SK-N-SH (cell line): ENCODE data around the gene YPEL3. TPM values are rescaled to one million over a fixed set of nuclear protein-coding genes. Genes with fewer than 3 reads are reported as not detected.

Experiments used
- CTCF ChIA-PET: fragments of 300-600, 350-600 bp; formaldehyde crosslinking; extraction: SDS; loops from one replicate; lab custom pipeline; 2021; lab: Yijun Ruan, JAX
- POLR2A ChIA-PET: fragments of 350-600 bp; sonication (Branson Sonifier 250); formaldehyde crosslinking; extraction: SDS; loops from one replicate; lab custom pipeline; 2020; ENCODE audit warnings: antibody characterized with exemption, inconsistent platforms; lab: Yijun Ruan, JAX
- DNase-seq: peaks from one replicate; pipeline ENCODE4 v3.0.0; 2012
- H2AFZ ChIP-seq: fragments of 200-600 bp; sonication (generic); 2 replicates; pipeline ENCODE4 v1.8.1; 2016; ENCODE audit warnings: antibody characterized with exemption, mild to moderate bottlenecking, low read depth
- H3F3A ChIP-seq: fragments of 200-600 bp; sonication (generic); replicated peaks from 2 replicates; pipeline ENCODE3; 2016; ENCODE audit warnings: antibody characterized with exemption, mild to moderate bottlenecking; ENCODE audit not compliant: insufficient read depth
- H3K27ac ChIP-seq, 2 experiments: fragments of 200-500 bp in 1 of 2; fragments of 200-600 bp in 1 of 2; sonication (Bioruptor generic) in 1 of 2; sonication (generic), shearing (Covaris generic) in 1 of 2; 2 replicates each; pipeline versions ENCODE4 v1.5.1 to v1.6.1; 2014 to 2016; ENCODE audit warnings: low read depth in 2 of 2, inconsistent platforms in 1 of 2, low read length in 1 of 2, mild to moderate bottlenecking in 1 of 2, mixed read lengths in 1 of 2
- H3K27me3 ChIP-seq: fragments of 200-600 bp; sonication (generic), shearing (Covaris generic); 2 replicates; pipeline ENCODE4 v1.6.1; 2016; ENCODE audit warnings: mixed run types; ENCODE audit not compliant: insufficient read depth
- H3K36me3 ChIP-seq, 2 experiments: fragments of 200-500 bp in 1 of 2; fragments of 200-600 bp in 1 of 2; sonication (Bioruptor generic) in 1 of 2; sonication (generic) in 1 of 2; replicated peaks in 1 of 2; 2 replicates each; pipeline versions ENCODE3 to v1.5.1; 2014 to 2016; ENCODE audit warnings: low read length in 1 of 2, mild to moderate bottlenecking in 1 of 2; ENCODE audit not compliant: insufficient read depth in 2 of 2, control insufficient read depth in 1 of 2
- H3K4me1 ChIP-seq, 2 experiments: fragments of 200-500 bp in 1 of 2; fragments of 200-600 bp in 1 of 2; sonication (Bioruptor generic) in 1 of 2; sonication (generic), shearing (Covaris generic) in 1 of 2; 2 replicates each; pipeline versions ENCODE4 v1.5.1 to v1.6.1; 2014 to 2016; ENCODE audit warnings: low read depth in 1 of 2, low read length in 1 of 2, mixed run types in 1 of 2; ENCODE audit not compliant: insufficient read depth in 2 of 2, control insufficient read depth in 1 of 2
- H3K4me2 ChIP-seq: fragments of 200-600 bp; sonication (generic), shearing (Covaris generic); 2 replicates; pipeline ENCODE4 v1.6.1; 2017; ENCODE audit warnings: mixed run types
- H3K4me3 ChIP-seq, 2 experiments: fragments of 200-500 bp in 1 of 2; fragments of 200-600 bp in 1 of 2; sonication (Bioruptor generic) in 1 of 2; sonication (generic), shearing (Covaris generic) in 1 of 2; 2 replicates each; pipeline versions ENCODE4 v1.5.1 to v1.8.1; 2014 to 2016; ENCODE audit warnings: low read depth in 2 of 2, inconsistent platforms in 1 of 2, low read length in 1 of 2, mild to moderate bottlenecking in 1 of 2, mixed read lengths in 1 of 2, moderate library complexity in 1 of 2
- H3K79me2 ChIP-seq: fragments of 200-600 bp; sonication (generic); 2 replicates; pipeline ENCODE4 v1.8.1; 2017; ENCODE audit warnings: mild to moderate bottlenecking; ENCODE audit not compliant: insufficient read depth
- H3K9ac ChIP-seq: fragments of 200-600 bp; sonication (generic); 2 replicates; pipeline ENCODE4 v1.6.1; 2017; ENCODE audit warnings: mixed run types
- H3K9me2 ChIP-seq: fragments of 200-600 bp; sonication (generic); 2 replicates; pipeline ENCODE4 v1.6.1; 2017; ENCODE audit warnings: mixed run types
- H3K9me3 ChIP-seq: fragments of 200-600 bp; sonication (generic); 2 replicates; pipeline ENCODE4 v1.6.1; 2017; ENCODE audit warnings: mixed run types, mild to moderate bottlenecking, moderate library complexity
- H4K20me1 ChIP-seq: fragments of 200-600 bp; sonication (generic); 2 replicates; pipeline ENCODE4 v1.6.1; 2017; ENCODE audit warnings: mild to moderate bottlenecking, mixed run types; ENCODE audit not compliant: insufficient read depth
- ELF1 ChIP-seq: IDR thresholded peaks from 2 replicates; pipeline ENCODE4 v1.4.0; 2012
- FOXJ3 ChIP-seq: sonication (generic); formaldehyde crosslinking; IDR thresholded peaks from 2 replicates; pipeline ENCODE4 v1.5.1; 2020; ENCODE audit warnings: mild to moderate bottlenecking, missing genetic modification reagents
- GABPA ChIP-seq: IDR thresholded peaks from 2 replicates; pipeline ENCODE4 v1.4.0; 2012; ENCODE audit warnings: low read depth, mild to moderate bottlenecking
- MXI1 ChIP-seq: IDR thresholded peaks from 2 replicates; pipeline ENCODE4 v1.6.1; 2012; ENCODE audit warnings: mild to moderate bottlenecking, low read depth, low read length, improper control_type of control experiment
- NFIC ChIP-seq: IDR thresholded peaks from 2 replicates; pipeline ENCODE4 v1.4.0; 2012; ENCODE audit warnings: borderline replicate concordance
- PBX3 ChIP-seq: IDR thresholded peaks from 2 replicates; pipeline ENCODE4; 2012
- POLR2AphosphoS5 ChIP-seq: IDR thresholded peaks from 2 replicates; pipeline ENCODE4 v1.6.1; 2012; ENCODE audit warnings: low read depth, low read length
- REST ChIP-seq: IDR thresholded peaks from 2 replicates; pipeline ENCODE4 v1.6.1; 2012; ENCODE audit warnings: mild to moderate bottlenecking, low read depth, low read length, moderate library complexity
- RFX5 ChIP-seq: IDR thresholded peaks from 2 replicates; pipeline ENCODE4 v1.6.1; 2012; ENCODE audit warnings: mild to moderate bottlenecking, improper control_type of control experiment, low read length
- RXRA ChIP-seq: IDR thresholded peaks from 2 replicates; pipeline ENCODE4 v1.4.0; 2012; ENCODE audit warnings: low read depth, mild to moderate bottlenecking, borderline replicate concordance
- SIN3A ChIP-seq: IDR thresholded peaks from 2 replicates; pipeline ENCODE4 v1.6.1; 2012; ENCODE audit warnings: low read depth, mild to moderate bottlenecking, low read length, moderate library complexity, borderline replicate concordance
- SMC3 ChIP-seq: IDR thresholded peaks from 2 replicates; pipeline ENCODE4 v1.6.1; 2012; ENCODE audit warnings: low read depth, low read length, improper control_type of control experiment
- TAF1 ChIP-seq: IDR thresholded peaks from 2 replicates; pipeline ENCODE4 v1.6.1; 2012; ENCODE audit warnings: low read depth, mild to moderate bottlenecking, low read length, moderate library complexity, borderline replicate concordance
- TCF12 ChIP-seq: IDR thresholded peaks from 2 replicates; pipeline ENCODE4 v1.4.0; 2012
- TEAD4 ChIP-seq: IDR thresholded peaks from 2 replicates; pipeline ENCODE4 v1.4.0; 2012; ENCODE audit warnings: mild to moderate bottlenecking, borderline replicate concordance; ENCODE audit not compliant: insufficient read depth
- YY1 ChIP-seq: IDR thresholded peaks from 2 replicates; pipeline ENCODE4 v1.4.0; 2012; ENCODE audit warnings: low read depth, mild to moderate bottlenecking
- ZBTB33 ChIP-seq: IDR thresholded peaks from 2 replicates; pipeline ENCODE4 v1.4.0; 2012; ENCODE audit warnings: low read depth, borderline replicate concordance
- WGBS: methylation state at CpG from one replicate; pipeline ENCODE4 v1.1.6; 2017; ENCODE audit warnings: low lambda C conversion rate; 5-methylcytosine and 5-hydroxymethylcytosine counted together
- polyA plus RNA-seq, 3 experiments: library from polyadenylated mRNA; depleted of rRNA; stranded (reverse); fragments of >200 nt; gene quantifications; 2 replicates each; pipeline ENCODE4 v1.2.3, GENCODE V29; 2012

Gene YPEL3
- polyA plus RNA-seq, 1 of the 3 experiments (the other 2 are of a cell fraction): 36.6 TPM

- Histone ChIP-seq H4K20me1 (peaks cover 46% of the 10 kb centered on the region), H3K27me3 (no peaks in the 10 kb centered on the region), H3K9me2 (no peaks in the 10 kb centered on the region), H2AFZ (no peak overlapping the region), H3K4me2 (peak overlapping the region; percentile 89), H3K79me2 (peaks cover 72% of the 10 kb centered on the region), H3K4me3 (peak overlapping the region; percentile 76 to 78), H3K36me3 (peaks cover 38 to 44% of the 10 kb centered on the region in 2 experiments), H3K9me3 (no peaks in the 10 kb centered on the region), H3F3A (peaks cover 42% of the 10 kb centered on the region), H3K27ac (peak overlapping the region; percentile 47 to 90; a peak in 3 of 4 replicates), H3K9ac (peak overlapping the region; percentile 88), H3K4me1 (peaks cover 5 to 18% of the 10 kb centered on the region in 2 experiments; a peak in 3 of 4 replicates)
- CTCF ChIA-PET: interaction anchor here (1.0 to 4.4 kb wide), 3 partner anchors 8 to 60 kb away, joined by 3 to 31 read pairs (median 3); partner anchors contain the start of gene TBX6
- under 1% methylated on average over 25 of the region's 33 CpGs for WGBS
- POLR2A ChIA-PET: interaction anchor here (0.6 to 1.3 kb wide), 4 partner anchors 11 to 258 kb away, joined by 3 to 13 read pairs (median 4); partner anchors contain the start of genes ALDOA and TBX6
- TF ChIP-seq PBX3: no peak
- TF ChIP-seq TEAD4: no peak
- no peak for DNase-seq
Observed at GRCh38 chr16:30076276-30076791, 19.7 kb downstream of the YPEL3 start.

- H3K79me2 ChIP-seq: peaks cover 71% of the 10 kb centered on the region
- DNase-seq: peak; percentile 97
- no peaks in the 10 kb centered on the region for H3K27me3 ChIP-seq
- WGBS: 6% methylated on average over 33 of the region's 67 CpGs
- ChIA-PET CTCF (interaction anchor here (1.3 to 4.4 kb wide), 3 partner anchors 16 to 59 kb away, joined by 3 to 31 read pairs (median 4); partner anchors contain the start of gene TBX6), POLR2A (interaction anchor here (0.6 to 2.7 kb wide), 6 partner anchors 10 to 258 kb away, joined by 3 to 15 read pairs (median 4); partner anchors contain the start of genes ALDOA and TBX6)
- peak within 1 kb of the TSS; percentile 89 for H3K4me2 ChIP-seq
- peaks cover 49% of the 10 kb centered on the region for H3F3A ChIP-seq
- peak within 1 kb of the TSS; percentile 88 for H3K9ac ChIP-seq
- peak within 1 kb of the TSS; percentile 47 to 90 for H3K27ac ChIP-seq
- H3K36me3 ChIP-seq: peaks cover 32 to 47% of the 10 kb centered on the region in 2 experiments
- no peaks in the 10 kb centered on the region for H3K9me2 ChIP-seq
- H3K9me3 ChIP-seq: no peaks in the 10 kb centered on the region
- H3K4me1 ChIP-seq: peaks cover 5 to 18% of the 10 kb centered on the region in 2 experiments; a peak in 3 of 4 replicates
- peak within 1 kb of the TSS; percentile 76 to 78 for H3K4me3 ChIP-seq
- no peak within 1 kb of the TSS for H2AFZ ChIP-seq
- peaks cover 46% of the 10 kb centered on the region for H4K20me1 ChIP-seq
- 0 out of 2 replicates have a peak, but pooled peaks have one; percentile 17 for TF ChIP-seq REST
- TF ChIP-seq POLR2AphosphoS5: peak; percentile 98
- TF ChIP-seq MXI1: 0 out of 2 replicates have a peak, but pooled peaks have one; percentile 16
- TF ChIP-seq RFX5: no peak
- TF ChIP-seq YY1: peak; percentile 70
- TF ChIP-seq FOXJ3 (CRISPR knock-in tag): no peak
- peak; percentile 68; the same call in 1 of the 2 replicates for TF ChIP-seq SIN3A
- TF ChIP-seq NFIC: no peak
- TF ChIP-seq SMC3: no peak
- TF ChIP-seq RXRA: no peak
- TF ChIP-seq TCF12: no peak
- no peak for TF ChIP-seq ZBTB33
- TF ChIP-seq GABPA: peak; percentile 95
- TF ChIP-seq TAF1: peak; percentile 84
- TF ChIP-seq ELF1: peak; percentile 88
Observed at GRCh38 chr16:30075503-30076275, 20.3 kb downstream of the YPEL3 start, which contains the start of gene PPP4C. Gene PPP4C, plus strand, starts transcription at chr16:30075994. Its CDS starts 384 bp downstream, at chr16:30076378.
